GM19467 (cell line): ENCODE results near the gene RAB25.
"Not testable (repeated sequence)": the region's sequence is repeated elsewhere in the genome, so short reads cannot be mapped to it uniquely, and the experiment has no call there.

Source experiments
- ATAC-seq: cut with Tn5 transposase; IDR thresholded peaks from one replicate; pipeline ENCODE4 v1.9.1; 2021; ENCODE audit warnings: mild to moderate bottlenecking, moderate library complexity; ENCODE audit not compliant: unreplicated experiment

The RAB25 gene

GRCh38 chr1:156060937-156061636 is at the start of gene RAB25:
Gene RAB25, plus strand, starts transcription at chr1:156061160. Its CDS starts 241 bp downstream, at chr1:156061401.
- no peak for ATAC-seq

DNA sequence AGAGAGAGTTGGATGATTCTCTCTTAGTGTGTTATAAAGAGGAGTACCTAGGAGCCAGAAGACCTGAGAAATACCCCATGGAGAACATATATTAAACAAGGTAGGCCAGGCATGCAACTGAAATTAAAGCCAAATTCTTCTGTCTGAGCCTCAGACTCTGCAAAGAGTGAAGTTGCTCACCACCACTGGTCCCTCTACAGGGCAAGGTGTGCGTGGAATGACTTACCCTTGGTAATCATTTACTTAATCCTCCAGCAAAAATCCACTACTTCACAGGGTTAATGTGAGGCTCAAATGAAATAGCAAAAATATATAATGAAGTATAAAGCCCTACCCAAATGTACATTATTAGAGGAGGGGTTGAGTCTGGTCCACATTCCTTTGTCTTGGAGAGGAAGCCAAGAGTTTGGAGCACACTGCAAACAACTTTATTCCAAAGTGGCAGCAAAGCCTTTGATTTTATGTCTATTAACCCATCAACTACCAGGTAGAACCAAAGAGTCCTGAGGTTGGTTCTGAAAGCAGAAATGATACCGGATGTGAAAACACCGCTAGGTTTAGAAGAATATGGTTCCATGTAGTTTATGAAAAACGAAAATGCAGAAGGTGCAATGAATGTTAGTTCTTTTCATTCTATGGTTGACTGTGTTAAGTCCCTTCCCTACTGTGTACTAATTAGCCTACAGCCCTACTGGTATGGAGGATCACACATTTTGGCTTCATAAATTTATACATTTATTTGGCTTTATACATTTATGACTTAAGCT is 48.7 kb upstream of the RAB25 start:
- peak; percentile 81 for ATAC-seq

DNA sequence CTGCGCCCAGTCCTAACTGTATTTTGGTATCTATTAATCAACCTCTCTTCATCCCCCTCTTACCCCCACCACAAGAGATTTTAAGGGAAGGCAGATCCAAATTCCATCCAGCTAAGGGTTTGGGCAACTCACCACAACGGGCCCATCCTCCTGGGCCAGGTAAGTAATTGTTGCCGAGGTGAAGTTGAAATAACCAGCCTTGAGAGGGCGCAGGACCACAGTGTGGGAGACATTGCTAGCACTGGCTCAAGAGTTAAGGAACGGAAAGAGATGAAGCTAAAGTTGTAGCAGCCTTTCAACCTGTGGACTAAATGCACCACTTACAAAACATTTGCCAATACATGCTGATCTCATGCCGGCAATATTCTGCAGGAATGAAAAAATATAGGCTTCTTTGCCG is 46.1 kb upstream of the RAB25 start:
- ATAC-seq: no peak

- ATAC-seq: no peak
These were observed 41.0 kb upstream of the RAB25 start for GRCh38 chr1:156019946-156020292.

DNA sequence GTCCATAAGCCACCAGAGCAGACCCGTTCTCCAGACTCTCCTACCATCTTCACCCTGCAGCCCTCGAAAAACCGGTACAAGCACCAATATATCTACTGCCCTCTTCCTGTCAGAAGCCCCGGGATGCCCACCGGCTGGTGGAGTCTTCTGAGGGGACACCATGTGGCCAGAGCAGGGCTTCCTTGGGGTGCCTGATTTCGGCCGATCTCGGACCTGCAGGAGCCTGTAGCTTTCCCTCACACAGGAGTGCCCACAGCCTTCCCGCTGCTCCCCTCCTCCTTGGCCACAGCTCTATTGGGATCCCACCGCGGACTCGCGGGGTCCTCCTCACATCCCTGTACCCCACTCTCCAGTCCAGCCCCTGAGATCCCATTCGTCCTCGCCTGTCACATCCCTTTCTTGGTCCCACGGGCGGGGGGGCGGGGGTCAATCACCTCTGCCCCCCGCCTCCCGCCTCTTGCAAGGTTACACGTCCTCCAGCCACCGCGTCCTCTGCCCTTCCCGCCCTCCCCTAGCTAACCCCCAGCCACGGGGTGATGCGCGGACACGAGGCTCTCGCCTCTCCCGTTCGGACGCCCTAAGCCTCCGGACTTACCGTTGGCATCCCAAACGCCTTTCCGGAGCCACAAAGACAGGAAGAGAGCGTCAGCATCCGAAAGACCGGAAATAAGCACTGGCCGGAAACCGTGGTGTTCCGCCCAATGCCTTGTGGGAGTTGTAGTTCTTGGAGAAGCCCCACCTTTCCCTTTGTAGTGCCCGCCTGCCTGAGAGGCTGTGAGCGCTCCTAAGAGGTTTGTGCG is 40.5 kb upstream of the RAB25 start, which contains the start of gene SSR2:
SSR2 (minus strand) TSS at position 659 of the 800 bp plus-strand sequence. CDS start 784 bp downstream, outside the sequence.
- peak; percentile 95 for ATAC-seq

DNA sequence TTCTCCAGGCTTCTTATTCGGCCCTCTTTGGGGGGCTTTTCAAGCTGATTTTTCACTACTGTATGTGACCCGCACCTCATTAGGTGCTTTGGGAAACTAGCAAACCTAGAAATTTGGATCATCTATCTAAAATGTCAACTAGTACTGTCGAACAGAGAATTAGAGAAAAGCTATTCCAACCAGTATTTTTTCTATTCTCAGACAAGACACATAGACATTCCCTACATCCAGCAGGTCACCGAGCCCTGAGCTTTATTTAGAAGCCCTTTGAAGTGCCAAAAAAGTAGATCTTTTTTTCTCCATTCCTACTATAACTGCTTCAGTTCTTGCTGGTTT is 39.9 kb upstream of the RAB25 start:
- ATAC-seq: no peak

DNA sequence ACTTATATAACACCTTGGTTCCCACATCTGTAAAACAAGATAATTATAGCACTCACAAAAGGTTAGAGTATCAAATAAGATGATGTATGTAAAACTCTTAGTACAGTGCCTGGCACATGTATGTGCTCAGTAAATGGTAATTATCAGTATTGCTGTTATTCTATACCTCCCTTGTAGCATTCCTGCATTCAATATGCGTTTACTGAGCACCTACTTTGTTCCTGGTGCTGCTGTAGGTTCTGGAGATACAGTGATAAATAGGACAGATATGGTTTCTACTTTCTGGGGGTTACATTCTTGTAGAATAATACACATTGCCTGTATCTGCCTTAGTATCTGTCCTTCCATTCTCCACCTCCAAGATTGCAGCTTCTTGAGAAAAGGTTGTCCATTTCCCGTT is 39.0 kb upstream of the RAB25 start:
- ATAC-seq: no peak

DNA sequence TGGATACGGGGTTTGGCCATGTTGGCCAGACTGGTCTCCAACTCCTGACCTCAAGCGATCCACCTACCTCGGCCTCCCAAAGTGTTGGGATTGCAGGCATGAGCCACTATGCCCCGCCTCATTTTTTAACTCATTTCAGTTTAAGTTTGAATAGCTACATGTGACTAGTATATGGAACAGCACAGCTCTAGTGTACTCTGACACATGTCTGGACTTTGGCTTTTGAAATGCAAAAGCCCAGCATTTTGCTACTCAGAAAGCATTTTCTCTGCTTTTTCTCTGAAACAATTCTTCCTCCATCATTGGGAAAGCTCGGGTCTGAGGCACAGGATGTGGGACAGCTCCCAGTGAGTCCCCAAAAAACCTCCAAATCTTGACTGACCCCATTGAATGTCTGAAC is 36.2 kb upstream of the RAB25 start:
- no peak for ATAC-seq

- no peak for ATAC-seq
These were observed 35.1 kb upstream of the RAB25 start for GRCh38 chr1:156025876-156026275.

DNA sequence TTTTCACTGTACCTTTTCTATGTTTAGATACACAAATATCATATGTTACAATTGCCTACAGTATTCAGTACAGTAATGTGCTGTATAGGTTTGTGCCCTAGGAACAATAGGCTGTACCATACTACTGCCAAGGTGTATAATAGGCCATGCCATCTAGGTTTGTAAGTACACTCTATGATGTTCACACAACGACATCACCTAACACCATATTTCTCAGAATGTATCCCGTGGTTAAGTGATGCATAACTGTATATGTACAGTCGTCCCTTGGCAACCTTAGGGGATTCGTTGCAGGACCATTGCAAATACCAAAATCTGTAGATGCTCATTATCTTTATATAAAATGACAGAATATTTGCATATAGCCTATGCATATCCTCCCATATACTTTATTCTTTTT is 34.4 kb upstream of the RAB25 start:
- ATAC-seq: no peak

GRCh38 chr1:156033011-156033410 is 27.9 kb upstream of the RAB25 start:
- ATAC-seq: no peak

- ATAC-seq: not testable (repeated sequence)
These were observed 26.0 kb upstream of the RAB25 start for GRCh38 chr1:156034991-156035390.

DNA sequence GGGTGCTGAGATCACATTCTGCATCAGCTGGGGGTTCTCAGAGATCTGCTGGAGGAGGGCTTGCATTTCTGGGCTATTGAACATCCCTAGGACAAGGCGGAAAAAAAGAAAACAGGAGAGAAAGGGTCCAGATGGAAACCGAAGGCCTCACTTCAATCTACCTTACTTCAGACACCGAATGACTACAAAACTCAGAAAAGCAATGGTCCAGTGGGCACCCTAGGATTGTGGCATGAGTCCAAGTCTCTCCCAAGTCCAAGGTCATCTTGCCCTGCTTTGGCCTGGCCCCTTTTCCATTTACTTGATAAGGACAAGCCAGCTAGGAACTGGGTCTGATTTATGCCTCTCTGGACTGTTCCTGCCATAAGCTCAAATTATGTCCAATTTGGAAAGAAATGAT is 18.1 kb upstream of the RAB25 start:
- no peak for ATAC-seq

GRCh38 chr1:156045076-156045475 is 15.9 kb upstream of the RAB25 start:
- no peak for ATAC-seq

- no peak for ATAC-seq
These were observed 12.2 kb upstream of the RAB25 start for GRCh38 chr1:156048663-156049258.

- ATAC-seq: no peak
These were observed 10.6 kb upstream of the RAB25 start for GRCh38 chr1:156050376-156050775.

- ATAC-seq: no peak
These were observed 9.8 kb upstream of the RAB25 start for GRCh38 chr1:156051011-156051725.

DNA sequence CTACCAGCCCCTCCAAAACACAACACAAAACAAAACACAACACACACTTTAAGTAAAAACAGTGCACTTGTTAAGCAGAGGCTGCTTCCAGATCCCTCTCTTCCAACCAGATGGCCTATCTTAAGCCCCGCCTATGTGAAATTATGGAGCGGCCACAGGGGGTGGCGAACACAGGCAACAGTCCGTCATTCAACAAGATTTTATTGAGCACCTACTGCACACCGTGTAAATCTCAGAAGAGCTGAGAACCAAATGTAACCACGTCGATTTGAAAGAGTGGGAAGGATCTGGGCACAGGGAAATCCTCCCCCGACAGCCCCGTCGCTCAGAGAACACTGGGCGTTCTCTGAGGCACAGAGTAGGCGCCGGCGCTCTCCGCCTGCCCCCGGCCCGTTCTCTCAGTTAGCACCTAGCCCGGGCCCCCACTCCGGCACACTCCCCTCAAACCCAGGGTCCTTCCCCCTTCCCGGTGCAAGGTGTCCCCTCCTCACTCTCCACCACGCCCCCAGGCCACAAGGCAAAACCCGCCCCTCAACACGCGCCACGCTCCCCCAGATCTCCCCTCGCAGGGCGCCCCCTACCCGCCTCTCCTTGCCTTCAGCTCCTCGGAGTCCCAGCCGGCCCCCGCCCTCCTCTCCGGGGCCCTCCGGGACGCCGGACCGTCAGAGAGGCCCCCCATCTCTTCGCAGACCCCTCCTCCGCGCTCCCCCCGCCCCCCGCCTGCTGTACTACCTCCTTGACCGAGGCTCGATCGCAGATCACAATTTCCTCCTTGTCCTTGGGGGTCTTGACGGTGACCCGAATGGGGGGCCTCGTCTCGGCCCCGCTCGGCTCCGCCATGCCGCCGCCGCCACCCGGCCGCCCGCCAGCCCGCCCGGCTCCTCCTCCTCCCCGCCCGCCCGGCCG is 7.8 kb upstream of the RAB25 start:
- no peak for ATAC-seq

GRCh38 chr1:156053768-156054499 is 7.0 kb upstream of the RAB25 start, which contains the start of gene UBQLN4:
Gene UBQLN4, minus strand, starts transcription at chr1:156053798. Its CDS starts 97 bp downstream, at chr1:156053701.
- ATAC-seq: peak; percentile 36
